Activated B cell treated with CpG ODN at 0.5 μM for 24 hours (primary cell): ENCODE measurements around the gene TRIM66. TPM values are rescaled to one million over a fixed set of nuclear protein-coding genes. Genes with fewer than 3 reads are reported as not detected.

ENCODE experiments used
- ATAC-seq: fragments of 200-7000 bp; cut with Tn5 transposase; one replicate; pipeline ENCODE4 v1.10.0; 2021; ENCODE audit warnings: low read depth, mild to moderate bottlenecking, moderate library complexity
- CTCF ChIA-PET: fragments of 350-600 bp; sonication (Branson Sonifier 250); formaldehyde crosslinking; loops from one replicate; lab custom pipeline; 2021; ENCODE audit warnings: antibody characterized with exemption; lab: Charles Lee
- POLR2A ChIA-PET: fragments of 350-600 bp; sonication (Branson Sonifier 250); formaldehyde crosslinking; loops from one replicate; lab custom pipeline; 2021; ENCODE audit warnings: antibody characterized with exemption; lab: Charles Lee
- DNase-seq: peaks from one replicate; pipeline ENCODE4 v3.0.0; 2022
- H3K27ac Mint-ChIP-seq: one replicate; pipeline ENCODE4 v1.8.0; 2020; ENCODE audit warnings: mixed read lengths
- H3K27me3 Mint-ChIP-seq: one replicate; pipeline ENCODE4 v1.8.0; 2021; ENCODE audit warnings: mixed read lengths
- H3K36me3 Mint-ChIP-seq: one replicate; pipeline ENCODE4 v1.8.0; 2021; ENCODE audit warnings: low read depth, mixed read lengths
- H3K4me1 Mint-ChIP-seq: one replicate; pipeline ENCODE4 v1.8.0; 2021; ENCODE audit warnings: mixed read lengths
- H3K4me3 Mint-ChIP-seq: one replicate; pipeline ENCODE4 v1.8.0; 2020; ENCODE audit warnings: mild to moderate bottlenecking, mixed read lengths
- H3K9me3 Mint-ChIP-seq: one replicate; pipeline ENCODE4 v1.8.0; 2020; ENCODE audit warnings: mixed read lengths
- intact Hi-C: fragments of 100-400 bp; cut with micrococcal nuclease; formaldehyde crosslinking; loops from one replicate; pipeline ENCODE4 v1.15.1; 2024
- total RNA-seq: library from RNA; stranded (reverse); gene quantifications from 2 replicates; pipeline ENCODE4 v1.2.3, GENCODE V29; 2022
- TF ChIP-seq, protein P1 (sequence below): fragments of 200-600 bp; IDR thresholded peaks from one replicate; pipeline ENCODE4 v1.8.0; 2022; ENCODE audit warnings: antibody characterized with exemption, mild to moderate bottlenecking

Gene TRIM66
- total RNA-seq, 1 donor from 2014 or later = 12.4 TPM

GRCh38 chr11:8690374-8691342, 8.2 kb upstream of the TRIM66 start:
- Mint-ChIP-seq H3K27ac (no peak overlapping the region), H3K4me3 (peak overlapping the region; percentile 97), H3K27me3 (no peaks in the 10 kb centered on the region), H3K9me3 (no peaks in the 10 kb centered on the region), H3K36me3 (peaks cover 29% of the 10 kb centered on the region), H3K4me1 (peaks cover 32% of the 10 kb centered on the region)
- TF ChIP-seq, protein P1, sequence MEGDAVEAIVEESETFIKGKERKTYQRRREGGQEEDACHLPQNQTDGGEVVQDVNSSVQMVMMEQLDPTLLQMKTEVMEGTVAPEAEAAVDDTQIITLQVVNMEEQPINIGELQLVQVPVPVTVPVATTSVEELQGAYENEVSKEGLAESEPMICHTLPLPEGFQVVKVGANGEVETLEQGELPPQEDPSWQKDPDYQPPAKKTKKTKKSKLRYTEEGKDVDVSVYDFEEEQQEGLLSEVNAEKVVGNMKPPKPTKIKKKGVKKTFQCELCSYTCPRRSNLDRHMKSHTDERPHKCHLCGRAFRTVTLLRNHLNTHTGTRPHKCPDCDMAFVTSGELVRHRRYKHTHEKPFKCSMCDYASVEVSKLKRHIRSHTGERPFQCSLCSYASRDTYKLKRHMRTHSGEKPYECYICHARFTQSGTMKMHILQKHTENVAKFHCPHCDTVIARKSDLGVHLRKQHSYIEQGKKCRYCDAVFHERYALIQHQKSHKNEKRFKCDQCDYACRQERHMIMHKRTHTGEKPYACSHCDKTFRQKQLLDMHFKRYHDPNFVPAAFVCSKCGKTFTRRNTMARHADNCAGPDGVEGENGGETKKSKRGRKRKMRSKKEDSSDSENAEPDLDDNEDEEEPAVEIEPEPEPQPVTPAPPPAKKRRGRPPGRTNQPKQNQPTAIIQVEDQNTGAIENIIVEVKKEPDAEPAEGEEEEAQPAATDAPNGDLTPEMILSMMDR = no peak
- POLR2A ChIA-PET = interaction anchor here (1.6 kb wide), 1 partner anchor 8 kb away, joined by 4 read pairs; the partner anchor contains the start of genes RPL27A and TRIM66
- no peak for DNase-seq
- intact Hi-C loops = no loop called here
- CTCF ChIA-PET = no interaction called here
- ATAC-seq = no peak

- Mint-ChIP-seq H3K4me3 (peak overlapping the region; percentile 97), H3K36me3 (peaks cover 38% of the 10 kb centered on the region), H3K9me3 (no peaks in the 10 kb centered on the region), H3K27ac (peak overlapping the region; percentile 95), H3K27me3 (no peaks in the 10 kb centered on the region), H3K4me1 (peaks cover 38% of the 10 kb centered on the region)
- POLR2A ChIA-PET = interaction anchor here (1.9 to 2.5 kb wide), 3 partner anchors 124 to 703 kb away, joined by 7 to 11 read pairs (median 7); partner anchors contain the start of gene EIF3F
- intact Hi-C loops = loop anchor here (1.0 to 10.0 kb wide), 7 partner anchors 43 to 1765 kb away; partner anchors contain the start of genes AMPD3, SBF2 and STK33
- no peak for DNase-seq
- CTCF ChIA-PET = interaction anchor here (0.7 kb wide), 1 partner anchor 1890 kb away, joined by 4 read pairs; no protein-coding TSS in a partner anchor
- no peak for ATAC-seq
- TF ChIP-seq, protein P1 = no peak
Observed at GRCh38 chr11:8689726-8690255, 7.3 kb upstream of the TRIM66 start.

DNA sequence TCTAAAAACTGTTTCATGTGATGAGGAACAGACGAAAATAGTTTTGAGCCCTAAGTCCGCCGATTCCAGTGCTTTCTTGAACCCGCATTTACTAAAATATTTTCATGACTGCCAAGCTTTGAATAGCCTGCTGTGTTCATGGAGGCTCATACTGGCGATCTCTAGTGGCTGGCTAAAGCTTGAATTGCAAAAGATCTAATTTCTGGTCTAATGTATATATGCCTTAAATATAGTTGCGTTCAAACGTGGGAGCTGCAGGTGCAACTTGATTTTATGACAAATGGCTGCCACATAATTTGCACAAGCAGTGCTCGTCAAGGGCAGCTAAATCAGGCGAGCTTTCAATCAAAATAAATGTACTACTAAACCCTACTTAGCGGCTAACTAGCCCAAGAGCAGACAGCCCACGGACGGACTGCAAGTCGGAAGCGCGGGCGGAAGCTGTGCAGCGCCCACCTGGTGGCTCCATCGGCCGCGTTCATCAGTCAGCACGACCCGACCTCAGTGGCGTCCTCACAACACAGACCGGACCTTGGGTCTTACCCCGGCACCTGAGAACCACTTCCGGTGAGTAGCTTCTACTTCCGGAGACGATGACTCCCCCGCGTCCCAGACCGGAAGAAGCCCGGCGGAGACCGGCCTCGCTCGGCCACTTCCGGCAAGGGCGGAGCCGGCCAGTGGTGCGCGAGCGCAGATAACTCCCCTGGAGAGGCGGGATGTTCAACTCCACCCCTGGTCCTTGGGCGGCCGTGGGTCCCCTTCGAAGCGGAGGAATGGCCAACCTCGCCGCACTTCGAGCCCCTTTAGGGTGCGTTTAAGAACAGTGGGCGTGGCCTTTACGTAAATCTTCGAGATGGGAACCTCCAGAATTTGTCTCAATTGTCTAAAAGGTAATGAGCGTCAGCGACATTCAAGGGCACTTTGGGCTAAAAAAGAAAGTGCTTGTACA, 6.2 kb upstream of the TRIM66 start:
- peaks cover 49% of the 10 kb centered on the region for H3K4me1 Mint-ChIP-seq
- intact Hi-C loops = loop anchor here (1.0 to 10.0 kb wide), 8 partner anchors 44 to 1766 kb away; partner anchors contain the start of genes AMPD3, SBF2 and STK33
- POLR2A ChIA-PET = interaction anchor here (0.6 to 2.5 kb wide), 25 partner anchors 10 to 1629 kb away, joined by 3 to 24 read pairs (median 3); partner anchors contain the start of genes AKIP1, EIF3F, TMEM9B and WEE1

DNA sequence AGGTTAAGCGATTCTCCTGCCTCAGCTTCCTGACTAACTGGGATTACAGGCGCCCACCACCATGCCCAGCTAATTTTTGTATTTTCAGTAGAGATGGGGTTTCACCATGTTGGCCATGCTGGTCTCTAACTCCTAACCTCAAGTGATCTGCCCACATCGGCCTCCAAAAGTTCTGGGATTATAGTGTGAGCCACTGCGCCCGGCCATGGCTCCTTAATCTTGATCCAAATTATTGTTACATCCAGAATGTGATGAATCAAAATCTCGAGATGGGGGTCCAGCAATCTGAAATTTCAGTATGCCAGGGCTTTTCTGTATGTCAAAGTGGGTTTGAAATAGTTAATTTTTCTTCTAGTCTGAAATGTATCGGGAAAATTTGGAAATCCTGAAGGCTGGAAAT, 3.9 kb upstream of the TRIM66 start:
- H3K4me3 Mint-ChIP-seq = no peak overlapping the region
- no peak overlapping the region for H3K27ac Mint-ChIP-seq
- no peak for DNase-seq
- H3K36me3 Mint-ChIP-seq = peaks cover 66% of the 10 kb centered on the region
- no peaks in the 10 kb centered on the region for H3K9me3 Mint-ChIP-seq
- intact Hi-C loops = loop anchor here (10.0 kb wide), 4 partner anchors 92 to 1768 kb away; partner anchors contain the start of genes AMPD3, SBF2 and STK33
- no peaks in the 10 kb centered on the region for H3K27me3 Mint-ChIP-seq
- TF ChIP-seq, protein P1 = no peak
- no peak for ATAC-seq
- CTCF ChIA-PET = no interaction called here
- H3K4me1 Mint-ChIP-seq = peaks cover 66% of the 10 kb centered on the region
- POLR2A ChIA-PET = interaction anchor here (1.0 kb wide), 1 partner anchor 46 kb away, joined by 7 read pairs; no protein-coding TSS in a partner anchor

More for the DNA sequence above, 6.2 kb upstream of the TRIM66 start:
- TF ChIP-seq, protein P1 = no peak
- Mint-ChIP-seq H3K36me3 (peaks cover 49% of the 10 kb centered on the region), H3K27ac (peak overlapping the region; percentile 95), H3K4me3 (peak overlapping the region; percentile 97), H3K27me3 (no peaks in the 10 kb centered on the region), H3K9me3 (no peaks in the 10 kb centered on the region)
- peak; percentile 90 for ATAC-seq
- DNase-seq = peak; percentile 84
- CTCF ChIA-PET = interaction anchor here (1.2 to 2.0 kb wide), 3 partner anchors 125 to 449 kb away, joined by 4 to 6 read pairs (median 5); no protein-coding TSS in a partner anchor
